GM18526 (cell line): ENCODE measurements around the gene IQSEC1.

Experiments
- POLR2A ChIP-seq: IDR thresholded peaks from 3 replicates; pipeline ENCODE4 v1.6.1; 2011; ENCODE audit not compliant: insufficient read length; ENCODE audit errors: extremely low read depth

IQSEC1 gene

GRCh38 chr3:13073326-13074005, at the start of gene IQSEC1:
Gene IQSEC1 (minus strand): TSS chr3:13073429. CDS start chr3:13073014, 415 bp downstream.
- TF ChIP-seq POLR2A = no peak

GRCh38 chr3:13122081-13123012, 49.1 kb upstream of the IQSEC1 start:
- TF ChIP-seq POLR2A = no peak

- no peak for TF ChIP-seq POLR2A
These were observed 48.3 kb upstream of the IQSEC1 start for GRCh38 chr3:13121553-13122001.

- TF ChIP-seq POLR2A = no peak
These were observed 47.8 kb upstream of the IQSEC1 start for GRCh38 chr3:13120928-13121552.

GRCh38 chr3:13120289-13120927, 47.2 kb upstream of the IQSEC1 start:
- TF ChIP-seq POLR2A = no peak

GRCh38 chr3:13119471-13120220, 46.4 kb upstream of the IQSEC1 start:
- TF ChIP-seq POLR2A = no peak

- no peak for TF ChIP-seq POLR2A
These were observed 43.2 kb upstream of the IQSEC1 start for GRCh38 chr3:13116426-13116825.

- no peak for TF ChIP-seq POLR2A
These were observed 42.8 kb upstream of the IQSEC1 start for GRCh38 chr3:13115991-13116390.

GRCh38 chr3:13115576-13115910, 42.3 kb upstream of the IQSEC1 start:
- TF ChIP-seq POLR2A = no peak

GRCh38 chr3:13114811-13115575, 41.8 kb upstream of the IQSEC1 start:
- TF ChIP-seq POLR2A = no peak

- TF ChIP-seq POLR2A = no peak
These were observed 40.4 kb upstream of the IQSEC1 start for GRCh38 chr3:13113346-13114330.

- no peak for TF ChIP-seq POLR2A
These were observed 39.5 kb upstream of the IQSEC1 start for GRCh38 chr3:13112521-13113345.
